ENCODE data around the gene TNFRSF8.

TNFRSF8 gene

DNA sequence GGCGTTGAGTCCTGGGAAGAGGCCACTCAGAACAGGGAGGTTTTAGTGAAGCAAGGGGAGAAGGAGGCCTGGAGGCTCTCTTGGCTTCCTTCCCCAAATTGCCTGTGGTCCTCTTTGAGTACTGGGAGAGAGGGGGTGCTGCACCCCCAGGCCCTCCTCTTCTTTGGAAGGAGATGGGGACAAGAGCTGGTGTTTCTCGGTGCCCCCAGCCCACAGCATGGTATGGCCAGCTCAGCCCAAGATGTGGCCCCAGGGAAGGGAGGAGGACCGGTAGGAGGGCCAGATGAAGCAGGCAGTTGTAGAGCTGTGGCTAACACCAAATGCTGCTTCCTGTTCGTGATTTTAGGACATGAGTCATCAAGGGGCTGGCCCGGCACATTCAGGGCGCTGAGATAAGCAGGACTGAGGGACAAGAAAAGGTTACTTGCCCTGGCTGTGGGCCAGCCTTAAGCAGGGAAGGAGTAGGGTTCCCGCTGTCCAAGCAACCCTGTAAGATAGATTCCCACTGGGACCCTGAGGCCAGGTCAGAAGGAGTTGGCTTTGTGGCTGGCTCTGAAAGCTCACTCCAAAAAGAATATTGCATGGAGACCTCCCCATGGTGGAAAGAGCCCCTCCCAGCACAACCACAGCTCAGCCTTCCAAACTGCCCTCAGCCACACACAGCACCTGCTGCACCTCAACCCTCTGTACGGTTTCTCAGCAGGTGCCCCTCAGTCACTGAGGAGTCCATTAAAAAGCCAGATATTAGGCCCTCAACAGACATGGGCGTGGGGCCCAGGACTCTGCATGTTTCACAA, 98.8 kb downstream of the TNFRSF8 start:
- DNase-seq, result peak; percentile 85 to 88

DNA sequence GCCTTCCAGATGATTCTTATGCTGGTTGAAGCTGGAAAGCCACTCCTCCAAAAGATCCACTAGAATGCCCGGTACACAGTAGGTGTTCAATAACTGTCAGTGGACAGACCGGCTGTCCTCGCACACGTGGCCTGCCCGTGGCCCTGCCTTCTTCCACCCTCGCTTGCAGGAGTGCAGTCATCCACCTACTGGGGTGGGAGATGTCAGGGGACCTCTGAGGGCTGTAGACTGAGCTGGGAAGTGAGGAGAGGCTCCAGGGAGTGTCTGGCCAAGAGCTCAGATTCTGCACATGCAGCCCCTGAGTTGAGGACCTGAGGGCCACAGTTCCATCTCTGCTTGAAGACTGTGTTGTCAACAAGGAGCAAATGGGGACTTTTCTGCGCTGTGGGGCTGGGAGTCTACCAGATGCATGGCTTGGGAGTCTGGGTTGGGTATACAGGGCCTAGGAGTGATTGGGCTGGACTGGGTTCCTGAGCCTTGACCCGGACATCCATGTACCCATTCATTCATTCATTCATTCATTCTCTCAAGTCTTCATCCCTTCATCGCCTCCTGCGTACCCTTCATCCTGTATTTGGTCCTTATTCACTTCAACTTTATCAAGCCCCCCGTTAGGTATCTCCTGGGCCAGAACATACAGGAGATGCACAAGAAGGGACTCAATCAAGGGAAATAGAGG, 99.5 kb downstream of the TNFRSF8 start:
- DNase-seq, result no peak

DNA sequence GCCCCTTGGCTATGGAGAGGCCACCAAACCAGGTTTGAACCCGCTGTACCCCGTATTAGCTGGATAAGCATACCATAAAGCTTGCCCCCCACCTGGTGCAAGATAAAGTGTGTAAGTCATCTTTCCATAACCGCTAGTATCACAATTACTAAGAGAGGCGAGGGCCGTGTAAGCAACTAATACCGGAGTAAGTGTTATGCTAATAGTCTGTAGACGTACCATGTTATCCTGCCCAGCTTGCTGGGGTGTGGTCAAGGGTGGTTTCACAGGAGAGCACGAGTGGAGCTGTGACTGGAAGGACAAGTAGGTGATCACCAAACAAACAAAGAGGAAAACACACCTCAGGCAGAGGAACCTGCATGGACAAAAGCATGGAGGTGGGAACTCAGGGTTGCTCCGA, 100.1 kb downstream of the TNFRSF8 start:
- no peak for DNase-seq

DNA sequence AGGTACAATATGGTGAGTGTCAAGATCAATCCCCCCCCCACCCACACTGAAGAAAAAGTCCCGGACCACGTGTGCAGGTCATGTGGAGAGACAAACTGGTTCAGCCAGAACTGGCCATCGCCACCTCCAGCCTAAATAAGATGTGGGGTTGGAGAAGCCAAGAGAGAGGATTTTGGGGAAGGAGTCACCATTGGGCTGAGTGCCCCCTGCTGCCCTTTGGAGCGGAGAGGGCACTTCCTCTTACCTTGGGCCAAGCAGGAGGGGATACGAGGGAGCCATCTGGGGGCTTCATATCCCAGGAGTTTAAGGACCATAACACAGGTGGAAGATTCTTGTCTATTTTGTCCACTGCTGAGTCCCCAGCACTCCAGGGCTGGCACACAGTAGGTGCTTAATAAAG, 101.1 kb downstream of the TNFRSF8 start:
- DNase-seq, result no peak

DNA sequence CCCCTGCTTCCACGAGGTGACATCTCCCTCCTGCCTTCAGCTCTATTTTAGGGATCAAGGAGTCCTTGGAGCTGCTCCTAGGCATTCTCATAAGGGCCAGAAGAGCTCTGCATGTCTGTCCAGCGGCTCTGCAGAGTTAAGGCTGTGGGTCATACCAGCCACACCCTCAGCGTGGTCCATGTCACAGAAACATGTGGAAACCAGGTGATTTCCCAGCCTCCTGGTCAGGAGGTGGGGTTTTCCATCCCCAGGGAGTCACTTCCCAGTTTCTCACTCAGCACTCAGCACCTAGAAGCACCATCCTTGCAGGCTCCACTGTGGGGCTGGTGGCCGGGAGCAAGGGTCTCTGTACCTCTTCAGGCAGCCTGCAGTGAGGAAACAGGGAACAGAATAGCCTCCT, 102.2 kb downstream of the TNFRSF8 start:
- peak; percentile 64 to 90 for DNase-seq

DNA sequence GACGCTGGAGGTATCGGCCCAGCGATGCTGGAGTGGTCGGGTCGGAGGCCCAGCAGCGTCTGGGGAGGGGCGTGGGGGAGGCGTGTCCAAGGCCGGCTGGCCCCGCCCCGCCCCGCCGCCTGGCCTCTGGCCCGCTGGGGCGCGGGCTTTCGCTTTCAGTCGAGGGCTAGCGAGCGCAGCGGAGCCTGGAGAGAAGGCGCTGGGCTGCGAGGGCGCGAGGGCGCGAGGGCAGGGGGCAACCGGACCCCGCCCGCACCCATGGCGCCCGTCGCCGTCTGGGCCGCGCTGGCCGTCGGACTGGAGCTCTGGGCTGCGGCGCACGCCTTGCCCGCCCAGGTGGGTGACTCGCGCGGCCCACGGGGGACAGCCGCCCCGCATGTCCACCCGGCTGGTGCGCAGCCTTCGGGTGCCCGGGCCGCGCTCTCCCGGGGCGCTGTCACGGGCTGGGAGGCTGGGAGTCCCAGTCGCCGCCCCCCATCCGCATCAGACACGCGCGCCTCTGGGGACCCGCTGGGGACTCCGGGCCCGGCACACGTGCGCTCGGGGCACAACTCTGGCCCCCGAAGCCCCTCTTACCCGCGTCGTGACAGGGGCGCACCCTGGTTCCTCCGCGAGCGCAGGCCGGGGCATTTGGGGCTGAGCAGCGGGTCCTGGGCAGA, 103.9 kb downstream of the TNFRSF8 start, which contains the start of gene TNFRSF1B:
TSS of gene TNFRSF1B (plus strand) at position 158 of the 659 bp plus-strand sequence. CDS start at position 259, 101 bp downstream.
- DNase-seq, result peak; percentile 76 to 83

DNA sequence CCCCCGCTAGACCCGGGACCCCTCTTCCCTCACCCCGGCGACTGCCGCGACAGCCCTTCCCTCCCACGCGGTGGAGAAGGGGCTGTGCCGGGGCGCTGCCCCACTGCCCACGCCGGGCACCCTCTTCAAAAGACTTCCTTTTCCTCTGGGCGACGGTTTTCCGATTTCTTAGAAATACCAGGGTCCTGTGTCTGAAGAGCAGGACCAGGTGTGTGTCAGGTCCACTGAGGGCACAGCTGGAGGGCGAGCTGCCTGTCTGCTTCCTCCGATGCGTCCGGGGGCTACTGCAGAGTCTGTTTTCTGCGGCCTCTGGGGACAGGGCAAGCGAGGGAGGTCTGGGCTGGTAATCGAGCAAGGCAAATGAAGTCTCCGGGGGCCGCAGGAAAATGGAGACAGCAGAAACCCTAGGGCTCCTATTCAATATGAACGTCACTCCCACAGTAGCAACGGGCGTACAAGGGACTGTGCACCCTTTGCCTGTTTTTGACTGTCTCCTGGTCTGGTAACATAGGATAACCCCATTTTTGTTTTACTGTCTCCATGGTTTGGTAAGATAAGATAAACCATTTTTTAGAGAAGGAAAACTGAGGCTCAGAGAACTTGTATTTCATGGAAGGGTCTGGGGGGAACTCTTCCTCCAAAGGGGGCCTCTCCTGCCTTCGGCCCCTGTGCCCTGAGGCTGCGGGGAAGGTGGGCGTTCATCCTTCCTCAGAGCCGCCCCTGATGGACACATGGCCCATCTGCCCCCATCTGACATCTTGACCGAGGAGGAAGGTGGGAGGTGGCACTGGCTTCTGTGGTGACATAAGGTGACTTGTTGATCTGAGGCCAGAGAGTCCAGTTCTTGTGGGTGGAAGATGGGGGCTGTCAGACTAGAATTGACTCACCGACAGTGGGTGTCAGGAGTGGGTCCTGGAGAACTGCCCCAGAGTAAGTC, 104.7 kb downstream of the TNFRSF8 start:
- DNase-seq, result peak; percentile 53 to 93

DNA sequence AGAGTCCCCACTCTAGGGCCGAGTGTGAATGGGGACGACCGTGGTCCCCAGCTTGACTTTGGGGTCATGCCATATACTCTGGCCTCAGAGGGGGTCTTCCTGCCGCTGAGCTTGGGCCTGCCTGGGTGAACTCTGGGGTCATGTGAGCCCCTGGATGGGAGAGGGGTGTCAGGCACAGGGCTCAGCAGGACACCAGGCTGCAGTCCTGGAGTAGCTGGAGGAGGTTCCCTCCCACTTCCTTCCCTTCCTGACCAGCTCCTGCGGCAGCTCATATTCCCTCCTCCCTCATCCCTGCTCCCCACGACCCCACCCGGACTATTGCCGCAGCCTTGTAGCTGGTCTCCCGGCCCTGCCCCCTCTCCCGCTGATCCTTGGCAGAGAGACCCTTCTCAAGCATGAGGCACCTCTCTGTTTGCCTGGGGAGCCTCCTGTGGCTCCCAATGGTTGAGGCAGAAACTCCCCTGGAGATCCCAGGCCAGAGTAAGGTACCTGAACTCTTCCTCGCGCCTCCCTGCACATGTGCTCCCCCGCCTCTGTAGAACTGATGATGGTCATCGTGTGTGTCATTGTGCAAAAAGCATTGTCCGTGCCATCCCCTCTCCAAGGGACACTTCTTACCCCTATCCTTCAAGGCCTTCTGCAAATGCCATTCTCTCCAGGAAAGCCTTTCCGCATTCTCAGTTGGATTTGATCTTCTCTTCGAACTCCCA, 105.5 kb downstream of the TNFRSF8 start:
- DNase-seq, result no peak

DNA sequence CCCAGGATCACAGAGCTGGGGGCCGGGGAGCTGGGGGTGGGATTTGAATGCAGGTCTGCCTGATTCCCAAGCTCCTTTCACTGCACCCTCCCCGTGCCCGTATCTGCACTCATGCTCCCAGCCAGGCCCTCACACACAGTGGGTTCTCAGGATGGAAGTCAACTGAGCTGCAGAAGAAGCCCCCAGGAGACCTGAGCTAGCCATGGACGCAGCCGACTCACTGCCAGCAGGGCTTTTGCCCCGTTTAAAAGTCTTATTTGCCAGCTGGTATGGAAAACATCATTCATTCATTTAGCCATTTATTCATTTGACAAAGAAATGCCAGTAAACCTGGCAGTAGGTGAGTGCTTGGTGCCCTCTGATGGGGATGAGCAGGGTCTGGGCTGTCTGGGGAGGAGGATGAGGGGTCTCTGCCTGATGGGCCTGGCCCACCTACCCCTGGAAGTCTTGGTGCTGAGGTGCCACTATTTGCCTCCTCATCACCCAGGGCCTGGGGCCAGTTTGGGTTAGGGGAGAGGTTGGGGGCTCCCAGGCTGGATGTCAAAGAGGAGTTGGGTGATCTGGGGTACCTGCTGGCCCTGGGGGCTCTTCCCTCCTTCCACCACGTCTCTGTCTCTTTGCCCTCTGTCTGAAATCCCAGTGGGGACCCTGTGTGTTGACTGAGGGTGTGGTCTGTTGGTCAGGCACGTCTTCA, 106.5 kb downstream of the TNFRSF8 start:
- DNase-seq, result no peak

DNA sequence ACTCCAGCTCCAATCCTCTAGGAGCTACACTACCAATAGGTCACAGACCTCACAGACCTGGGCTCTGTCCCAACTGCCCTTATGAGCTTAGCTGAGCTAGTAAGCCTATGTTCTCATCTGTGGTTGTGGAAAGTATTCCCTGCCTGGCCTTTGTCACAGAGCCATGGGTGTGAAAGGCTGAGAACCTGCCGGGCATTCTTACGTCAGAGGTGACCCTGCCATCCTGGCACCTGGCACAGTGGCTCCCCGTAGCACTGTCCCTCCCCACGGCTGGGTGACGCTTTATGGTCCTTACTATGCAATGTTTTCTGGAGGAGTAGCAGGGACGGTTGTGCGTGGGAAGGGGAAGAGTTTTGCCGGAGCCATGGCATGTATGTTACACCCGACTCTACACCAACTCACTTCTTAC, 107.2 kb downstream of the TNFRSF8 start:
- DNase-seq, result peak; percentile 52 to 73

DNA sequence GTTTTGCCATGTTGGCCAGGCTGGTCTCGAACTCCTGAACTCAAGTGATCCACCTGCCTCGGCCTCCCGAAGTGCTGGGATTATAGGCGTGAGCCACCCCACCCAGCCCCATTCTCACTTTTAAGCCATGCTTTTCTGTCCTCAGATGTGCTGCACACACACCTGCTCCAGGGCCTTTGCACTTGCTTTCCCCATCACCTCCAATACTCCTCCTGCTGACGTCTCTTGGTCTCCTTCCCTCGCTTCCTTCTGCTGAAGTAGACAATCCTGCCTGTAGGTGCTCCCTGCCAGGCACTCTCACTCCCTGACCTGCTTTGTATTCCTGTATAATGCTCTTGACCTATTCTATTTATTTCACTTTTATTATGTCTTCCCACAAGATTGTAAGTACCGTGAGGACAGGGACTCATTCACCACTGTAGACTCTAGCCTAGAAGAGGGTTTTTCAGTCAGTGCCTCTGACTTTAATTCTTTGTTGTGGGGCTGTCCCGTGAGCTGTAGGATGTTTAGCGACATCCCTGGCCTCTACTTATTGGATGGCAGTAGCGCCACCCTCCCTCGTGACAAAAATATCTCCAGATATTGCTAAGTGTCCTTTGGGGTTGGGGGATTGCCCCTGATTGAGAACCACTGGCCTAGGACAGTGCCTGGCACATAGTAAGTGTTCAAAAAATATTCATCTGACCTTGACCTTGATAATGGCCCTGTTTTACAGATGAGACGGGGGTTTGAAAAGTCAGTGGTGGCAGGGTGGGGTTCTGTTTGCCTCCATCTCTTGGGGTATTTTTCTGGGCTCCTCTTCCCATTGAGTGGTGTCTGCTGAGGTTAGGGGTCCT, 108.3 kb downstream of the TNFRSF8 start:
- no peak for DNase-seq

DNA sequence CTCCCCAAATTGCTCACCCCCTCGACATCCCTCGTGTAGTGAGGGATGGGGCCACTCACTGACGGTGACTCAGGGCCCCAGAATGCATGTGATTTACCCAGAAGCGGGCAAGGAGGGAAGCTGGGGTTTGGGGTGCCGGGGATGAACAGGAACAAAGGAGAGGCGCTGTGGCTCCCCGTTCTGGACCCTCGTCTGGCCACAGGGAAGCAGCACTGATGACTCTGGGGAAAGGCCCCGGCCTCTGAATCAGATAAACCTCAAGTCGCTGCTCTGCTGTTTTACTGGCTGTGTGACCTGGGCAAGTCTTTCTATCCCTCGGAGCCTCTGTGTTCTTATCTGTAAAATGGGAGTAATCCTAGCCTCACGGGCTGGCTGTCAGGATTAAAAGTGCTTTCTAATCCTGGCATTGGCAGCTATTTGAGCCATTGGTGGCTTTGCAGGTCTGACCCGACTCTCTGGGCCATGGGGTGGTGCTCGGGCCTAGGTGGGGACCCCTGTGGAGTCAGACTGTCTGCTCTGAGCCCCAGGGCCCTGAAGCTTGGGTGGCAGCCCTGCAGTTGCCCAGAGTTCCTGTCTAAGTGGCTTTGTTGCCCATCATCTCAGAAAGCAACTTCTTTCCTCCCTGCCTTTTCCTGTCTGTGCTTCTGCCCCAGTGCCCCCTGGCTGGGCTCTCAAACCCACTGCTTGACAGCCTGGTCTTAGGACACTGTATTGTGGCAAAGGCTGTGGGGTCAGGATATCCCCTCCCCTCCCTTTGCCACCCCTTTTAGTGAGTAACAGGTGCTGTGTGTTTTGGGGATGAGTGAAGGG, 109.1 kb downstream of the TNFRSF8 start:
- peak; percentile 47 to 58 for DNase-seq

DNA sequence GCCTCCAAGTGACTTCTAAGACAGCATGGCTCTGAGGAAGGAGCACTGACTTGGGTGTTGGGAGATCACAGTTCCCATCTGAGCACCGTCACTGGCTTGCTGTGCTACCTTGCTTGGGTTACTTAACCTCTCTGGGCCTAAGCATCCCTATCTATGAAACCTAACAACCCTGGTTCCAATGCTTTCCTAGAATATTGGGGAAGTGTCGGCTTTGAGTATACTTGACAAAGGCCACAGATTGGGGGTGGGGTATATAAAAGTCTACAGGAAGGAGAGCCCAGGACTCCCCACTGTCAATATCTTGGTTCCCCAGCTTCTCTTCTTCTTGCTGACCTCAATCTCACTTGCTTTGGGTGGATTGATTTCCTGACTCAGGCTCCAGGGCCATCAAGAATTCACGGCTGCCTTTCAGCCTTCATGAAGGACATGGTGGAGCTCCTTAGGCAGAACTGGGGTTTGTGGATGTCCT, 110.0 kb downstream of the TNFRSF8 start:
- DNase-seq, result no peak

DNA sequence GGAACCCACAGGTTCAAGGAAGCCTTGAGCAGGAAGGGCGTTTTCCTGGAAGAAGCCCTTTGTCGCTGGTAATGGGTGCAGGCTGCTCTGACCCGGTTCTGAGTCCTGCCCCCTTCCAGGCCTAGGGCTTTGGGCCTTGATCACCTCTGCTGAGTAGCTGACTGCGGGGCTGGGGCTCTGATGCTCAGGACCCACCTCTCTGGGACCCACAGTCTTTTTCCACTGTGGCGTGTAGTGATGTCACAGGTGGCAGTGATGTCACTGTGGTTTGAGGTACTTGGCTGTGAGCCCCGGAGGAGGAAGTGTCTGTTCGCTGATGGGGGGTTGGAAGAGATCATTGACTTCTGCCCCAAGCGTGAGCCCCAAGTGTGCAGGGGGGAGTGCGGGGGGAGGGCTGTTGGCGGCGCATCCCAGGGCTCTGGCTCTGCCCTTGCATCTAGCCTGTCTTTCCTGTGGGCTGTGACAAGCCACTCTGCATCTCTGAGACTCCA, 110.6 kb downstream of the TNFRSF8 start:
- DNase-seq, result peak in 1 of 2 donors; percentile 65

DNA sequence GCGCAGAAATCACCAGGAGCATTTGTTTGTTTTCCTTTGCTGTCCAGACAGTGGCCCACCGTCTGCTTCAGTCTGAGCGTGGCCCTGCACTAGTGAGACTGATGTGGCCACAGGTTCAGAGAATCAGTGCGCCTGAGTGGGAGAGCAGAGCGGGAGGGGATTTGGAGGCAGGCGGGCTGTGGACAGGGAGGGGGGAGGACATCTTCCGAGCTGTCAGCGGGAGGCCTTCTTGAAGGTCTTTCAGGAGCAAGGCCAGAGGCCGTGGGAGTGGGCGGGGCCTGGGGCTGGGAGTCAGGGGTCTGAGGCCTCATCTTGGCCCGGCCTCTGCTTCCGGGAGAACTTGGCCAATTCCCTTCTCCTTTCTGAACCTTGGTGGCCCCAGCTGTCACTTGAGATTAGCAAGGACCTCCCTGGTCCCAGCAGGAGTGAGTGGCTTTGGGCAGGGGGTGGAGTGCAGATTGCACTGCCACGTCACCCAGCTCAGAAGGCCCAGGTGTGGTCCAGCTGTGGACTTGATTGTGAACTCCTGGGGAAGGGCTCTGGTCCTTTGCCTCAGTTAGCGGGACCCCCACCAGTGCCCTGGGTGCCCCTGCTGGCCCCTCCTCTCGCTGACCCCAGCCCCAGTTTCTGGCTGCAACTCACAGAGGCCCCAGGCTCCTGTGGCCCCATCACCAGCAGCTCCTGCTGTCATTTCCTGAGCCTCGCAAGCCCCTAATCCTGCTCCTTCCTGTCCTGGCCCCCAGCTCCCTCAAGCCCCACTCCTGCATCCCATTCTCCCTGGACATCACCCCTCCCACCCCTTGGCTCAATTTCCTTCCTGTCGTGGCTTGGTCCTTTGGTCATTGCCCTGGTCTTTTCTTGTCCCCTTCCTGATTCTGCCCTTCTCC, 112.1 kb downstream of the TNFRSF8 start:
- DNase-seq, result no peak

DNA sequence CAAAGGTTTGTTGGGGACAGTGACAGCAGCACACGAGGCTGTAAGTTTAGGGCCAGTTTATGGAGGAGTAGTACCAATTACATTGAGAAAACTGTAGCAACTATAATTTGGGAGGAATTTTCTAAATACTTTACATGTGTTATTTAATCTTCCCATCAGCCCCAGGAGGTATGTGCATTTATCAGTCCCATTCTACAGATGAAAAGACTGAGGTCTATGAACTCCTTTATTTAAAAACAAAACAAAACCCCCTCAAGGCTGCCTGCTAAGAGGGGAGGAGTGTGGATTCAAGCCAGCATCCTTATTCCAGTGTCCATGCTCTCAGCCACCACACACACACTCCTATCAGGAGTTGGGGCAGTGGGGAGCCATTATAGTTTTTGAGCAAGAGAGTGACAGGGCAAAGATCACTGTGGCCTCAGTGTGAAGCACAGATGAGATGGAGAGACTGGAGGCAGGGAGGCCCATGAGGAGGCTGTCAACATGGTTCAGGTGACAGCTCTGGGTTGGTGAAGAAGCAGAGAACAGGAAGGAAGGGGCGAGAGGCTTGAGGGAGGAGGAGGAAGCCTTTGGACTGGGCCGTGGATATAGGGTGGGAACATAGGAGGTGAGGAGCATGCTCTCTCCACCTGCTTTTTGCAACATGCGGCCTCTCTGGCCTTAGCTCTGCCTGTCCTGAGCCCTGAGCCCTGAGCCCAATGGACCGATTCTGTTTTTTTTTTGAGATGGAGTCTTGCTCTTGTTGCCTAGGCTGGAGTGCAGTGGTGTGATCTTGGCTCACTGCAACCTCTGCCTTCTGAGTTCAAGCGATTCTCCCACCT, 113.4 kb downstream of the TNFRSF8 start:
- no peak for DNase-seq

All from inflammatory macrophage treated with lipopolysaccharide for 1 hour (primary cell).